WTC11 (cell line): ENCODE measurements around the gene PCNA. TPM values are rescaled to one million over a fixed set of nuclear protein-coding genes. Genes with fewer than 3 reads are reported as not detected.

Source experiments
- ATAC-seq: fragments of 200-7000 bp; cut with Tn5 transposase; 2 replicates; pipeline ENCODE4 v1.10.0; 2021; ENCODE audit warnings: mild to moderate bottlenecking, moderate library complexity
- CTCF ChIA-PET: fragments of 300-600 bp; sonication (Branson Sonifier 250); formaldehyde crosslinking; loops from one replicate; lab custom pipeline; 2021; ENCODE audit warnings: antibody characterized with exemption; lab: Charles Lee
- POLR2A ChIA-PET: fragments of 350-600 bp; sonication (Branson Sonifier 250); formaldehyde crosslinking; loops from one replicate; lab custom pipeline; 2021; ENCODE audit warnings: antibody characterized with exemption; lab: Charles Lee
- DNase-seq: peaks from one replicate; pipeline ENCODE4 v3.0.0; 2021; ENCODE audit warnings: low spot score
- H3K27ac Mint-ChIP-seq: 2 replicates; pipeline ENCODE4 v1.8.0; 2021; ENCODE audit warnings: mixed read lengths
- H3K27me3 Mint-ChIP-seq: 2 replicates; pipeline ENCODE4 v1.8.0; 2021; ENCODE audit warnings: low read depth, mild to moderate bottlenecking, moderate library complexity, mixed read lengths
- H3K36me3 Mint-ChIP-seq: 2 replicates; pipeline ENCODE4 v1.8.0; 2021; ENCODE audit warnings: mixed read lengths
- H3K4me1 Mint-ChIP-seq: 2 replicates; pipeline ENCODE4 v1.8.0; 2022; ENCODE audit warnings: mixed read lengths
- H3K4me3 Mint-ChIP-seq: 2 replicates; pipeline ENCODE4 v1.8.0; 2021; ENCODE audit warnings: mild to moderate bottlenecking, moderate library complexity, mixed read lengths
- H3K9me3 Mint-ChIP-seq: 2 replicates; pipeline ENCODE4 v1.8.0; 2021; ENCODE audit warnings: mixed read lengths
- ESRRA ChIP-seq: sonication (generic); formaldehyde crosslinking; IDR thresholded peaks from 2 replicates; pipeline ENCODE4 v1.8.1; 2022; ENCODE audit warnings: mild to moderate bottlenecking, missing genetic modification reagents, borderline replicate concordance
- GABPB1 ChIP-seq: sonication (generic); formaldehyde crosslinking; IDR thresholded peaks from 2 replicates; pipeline ENCODE4 v1.8.1; 2023; ENCODE audit warnings: mild to moderate bottlenecking, missing genetic modification reagents
- JUN ChIP-seq: sonication (generic); formaldehyde crosslinking; IDR thresholded peaks from 2 replicates; pipeline ENCODE4 v1.8.0; 2023; ENCODE audit warnings: mild to moderate bottlenecking, missing genetic modification reagents
- SOX15 ChIP-seq: fragments of 250-450 bp; sonication (Bioruptor Pico); IDR thresholded peaks from 2 replicates; pipeline ENCODE4 v1.9.0; 2021; ENCODE audit warnings: mild to moderate bottlenecking
- TP53 ChIP-seq: sonication (generic); formaldehyde crosslinking; IDR thresholded peaks from 2 replicates; pipeline ENCODE4 v1.8.1; 2023; ENCODE audit warnings: mild to moderate bottlenecking, missing genetic modification reagents
- ZNF138 ChIP-seq: sonication (generic); formaldehyde crosslinking; conservative IDR thresholded peaks from 2 replicates; pipeline ENCODE4 v1.8.1; 2022; ENCODE audit warnings: mild to moderate bottlenecking, moderate library complexity, missing genetic modification reagents
- ZNF219 ChIP-seq: sonication (generic); formaldehyde crosslinking; IDR thresholded peaks from 2 replicates; pipeline ENCODE4 v1.8.0; 2023; ENCODE audit warnings: missing genetic modification reagents, mild to moderate bottlenecking, borderline replicate concordance
- total RNA-seq: library from RNA; stranded (reverse); gene quantifications from 3 replicates; pipeline ENCODE4 v1.2.3, GENCODE V29; 2021
- TF ChIP-seq, protein P1 (sequence below): fragments of 250-450 bp; sonication (Bioruptor Pico); IDR thresholded peaks from 2 replicates; pipeline ENCODE4 v1.9.0; 2021; ENCODE audit warnings: mild to moderate bottlenecking
- TF ChIP-seq, protein P2 (sequence below): sonication (generic); formaldehyde crosslinking; IDR thresholded peaks from 2 replicates; pipeline ENCODE4 v1.8.1; 2023; ENCODE audit warnings: mild to moderate bottlenecking, missing genetic modification reagents, moderate library complexity
- TF ChIP-seq, protein P3 (sequence below): sonication (generic); formaldehyde crosslinking; IDR thresholded peaks from 2 replicates; pipeline ENCODE4 v1.8.1; 2023; ENCODE audit warnings: mild to moderate bottlenecking, missing genetic modification reagents
- TF ChIP-seq, protein P4 (sequence below): fragments of 250-450 bp; sonication (Bioruptor Pico); IDR thresholded peaks from 2 replicates; pipeline ENCODE4 v1.8.0; 2021; ENCODE audit warnings: mild to moderate bottlenecking
- TF ChIP-seq, protein P5 (sequence below): fragments of 250-450 bp; sonication (Bioruptor Pico); IDR thresholded peaks from 2 replicates; pipeline ENCODE4 v1.9.0; 2021; ENCODE audit warnings: mild to moderate bottlenecking
- TF ChIP-seq, protein P6 (sequence below): sonication (generic); formaldehyde crosslinking; IDR thresholded peaks from 2 replicates; pipeline ENCODE4 v1.8.1; 2023; ENCODE audit warnings: mild to moderate bottlenecking, moderate library complexity, missing genetic modification reagents
- TF ChIP-seq, protein P7 (sequence below): sonication (generic); formaldehyde crosslinking; conservative IDR thresholded peaks from 2 replicates; pipeline ENCODE4 v1.8.1; 2023; ENCODE audit warnings: mild to moderate bottlenecking, low read depth, missing genetic modification reagents, moderate library complexity

PCNA gene
- total RNA-seq, 1 experiment from 2014 or later = 262 TPM

DNA sequence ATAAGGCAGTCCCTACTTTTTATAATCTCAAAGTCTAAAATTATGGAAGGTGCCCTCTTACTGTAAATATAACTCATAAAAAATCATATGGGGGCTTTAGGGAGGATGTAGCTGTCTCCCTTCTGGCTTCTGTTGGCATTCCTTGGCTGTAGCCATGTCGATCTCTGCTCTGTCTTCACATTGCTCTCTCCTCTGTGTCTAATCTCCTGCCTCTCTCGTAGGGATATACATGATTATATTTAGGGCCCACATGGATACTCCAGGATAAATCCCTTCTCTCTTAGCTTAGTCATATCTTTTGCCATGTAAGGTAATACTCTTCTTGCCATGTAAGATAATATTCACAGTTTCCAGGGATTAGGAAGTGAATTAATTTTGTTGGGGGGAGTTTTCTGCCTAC is 35.6 kb upstream of the PCNA start (continued):
- TF ChIP-seq ZNF219 (CRISPR knock-in tag) = no peak

DNA sequence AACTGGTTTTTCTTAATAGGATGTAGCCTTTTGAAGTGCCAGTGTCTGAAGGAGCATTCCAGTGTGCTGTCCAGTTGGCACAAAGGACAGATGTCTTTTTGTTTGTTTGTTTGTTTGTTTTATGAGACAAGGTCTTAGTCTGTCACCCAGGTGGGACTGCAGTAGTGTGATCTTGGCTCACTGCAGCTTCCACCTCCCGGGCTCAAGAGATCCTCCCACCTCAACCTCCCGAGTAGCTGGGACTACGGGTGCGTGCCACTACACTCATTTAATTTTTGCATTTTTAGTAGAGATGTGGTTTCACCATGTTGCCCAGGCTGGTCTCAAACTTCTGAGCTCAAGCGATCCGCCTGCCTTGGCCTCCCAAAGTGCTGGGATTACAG is 34.8 kb upstream of the PCNA start:
- DNase-seq (no peak), ATAC-seq (no peak)
- TF ChIP-seq, protein P1, sequence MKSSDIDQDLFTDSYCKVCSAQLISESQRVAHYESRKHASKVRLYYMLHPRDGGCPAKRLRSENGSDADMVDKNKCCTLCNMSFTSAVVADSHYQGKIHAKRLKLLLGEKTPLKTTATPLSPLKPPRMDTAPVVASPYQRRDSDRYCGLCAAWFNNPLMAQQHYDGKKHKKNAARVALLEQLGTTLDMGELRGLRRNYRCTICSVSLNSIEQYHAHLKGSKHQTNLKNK (CRISPR knock-in tag) = no peak
- TF ChIP-seq ZNF138 (CRISPR knock-in tag) (no peak), ESRRA (CRISPR knock-in tag) (no peak)
- Mint-ChIP-seq H3K4me3 (no peak overlapping the region), H3K27me3 (no peaks in the 10 kb centered on the region), H3K9me3 (no peaks in the 10 kb centered on the region), H3K36me3 (no peaks in the 10 kb centered on the region), H3K27ac (peak overlapping the region; percentile 46; the same call in 1 of the 2 replicates), H3K4me1 (peaks cover 31% of the 10 kb centered on the region)
- POLR2A ChIA-PET = no interaction called here
- CTCF ChIA-PET = interaction anchor here (1.5 to 1.7 kb wide), 2 partner anchors 28 to 51 kb away, joined by 3 to 13 read pairs; partner anchors contain the start of gene CDS2

DNA sequence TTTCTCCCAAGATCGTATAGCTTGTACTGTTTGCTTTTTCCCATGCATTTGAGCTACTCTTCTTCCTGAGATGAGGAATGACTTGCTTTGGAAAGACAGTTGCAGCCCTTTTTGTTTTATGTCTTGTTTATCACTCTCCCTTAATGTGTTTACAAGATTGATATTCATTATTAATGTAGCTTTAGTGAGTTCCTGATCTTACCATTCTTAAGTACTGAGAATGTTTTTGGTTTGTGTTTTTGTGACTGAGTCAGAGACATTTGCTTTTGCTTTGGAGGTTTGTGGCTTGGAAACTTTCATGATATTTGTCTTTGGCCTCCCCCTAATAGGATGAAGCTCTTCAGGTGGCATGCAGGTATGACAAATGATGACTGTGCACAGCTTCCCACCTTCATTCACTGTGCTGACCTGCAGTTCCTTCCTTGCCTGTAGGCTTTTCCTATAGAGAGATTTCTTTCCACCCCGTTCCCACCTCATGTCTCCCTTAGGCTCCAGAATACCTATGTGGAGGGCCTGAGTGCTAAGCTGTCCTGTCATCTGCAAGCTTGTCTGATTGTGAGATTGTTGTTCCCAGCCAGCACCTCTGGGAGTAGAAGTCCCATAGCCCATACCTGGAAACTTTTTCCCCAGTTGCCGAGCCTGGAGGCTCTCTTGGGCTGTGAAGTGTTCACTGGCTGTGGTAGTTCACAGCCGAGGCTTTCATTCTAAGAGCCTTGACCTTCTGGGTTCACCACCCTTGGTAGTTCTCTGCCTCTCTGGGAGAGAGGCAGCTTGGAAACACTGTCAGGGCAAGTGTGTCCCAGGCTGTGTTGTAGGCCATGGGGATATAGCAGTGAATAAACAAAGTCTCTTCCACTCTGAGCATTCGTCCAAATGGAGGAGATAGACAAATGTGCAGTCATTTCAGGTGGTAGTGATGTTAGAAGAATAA is 34.1 kb upstream of the PCNA start:
- peaks cover 31% of the 10 kb centered on the region for H3K4me1 Mint-ChIP-seq
- no peaks in the 10 kb centered on the region for H3K36me3 Mint-ChIP-seq
- no peak overlapping the region for H3K4me3 Mint-ChIP-seq
- ChIA-PET POLR2A (no interaction called here), CTCF (interaction anchor here (0.9 to 1.7 kb wide), 4 partner anchors 27 to 52 kb away, joined by 3 to 13 read pairs (median 4); partner anchors contain the start of gene CDS2)
- H3K27me3 Mint-ChIP-seq = no peaks in the 10 kb centered on the region
- TF ChIP-seq GABPB1 (CRISPR knock-in tag) (no peak), JUN (no peak), TP53 (CRISPR knock-in tag) (no peak), SOX15 (no peak)
- TF ChIP-seq, protein P2, sequence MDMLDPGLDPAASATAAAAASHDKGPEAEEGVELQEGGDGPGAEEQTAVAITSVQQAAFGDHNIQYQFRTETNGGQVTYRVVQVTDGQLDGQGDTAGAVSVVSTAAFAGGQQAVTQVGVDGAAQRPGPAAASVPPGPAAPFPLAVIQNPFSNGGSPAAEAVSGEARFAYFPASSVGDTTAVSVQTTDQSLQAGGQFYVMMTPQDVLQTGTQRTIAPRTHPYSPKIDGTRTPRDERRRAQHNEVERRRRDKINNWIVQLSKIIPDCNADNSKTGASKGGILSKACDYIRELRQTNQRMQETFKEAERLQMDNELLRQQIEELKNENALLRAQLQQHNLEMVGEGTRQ = no peak
- TF ChIP-seq, protein P3, sequence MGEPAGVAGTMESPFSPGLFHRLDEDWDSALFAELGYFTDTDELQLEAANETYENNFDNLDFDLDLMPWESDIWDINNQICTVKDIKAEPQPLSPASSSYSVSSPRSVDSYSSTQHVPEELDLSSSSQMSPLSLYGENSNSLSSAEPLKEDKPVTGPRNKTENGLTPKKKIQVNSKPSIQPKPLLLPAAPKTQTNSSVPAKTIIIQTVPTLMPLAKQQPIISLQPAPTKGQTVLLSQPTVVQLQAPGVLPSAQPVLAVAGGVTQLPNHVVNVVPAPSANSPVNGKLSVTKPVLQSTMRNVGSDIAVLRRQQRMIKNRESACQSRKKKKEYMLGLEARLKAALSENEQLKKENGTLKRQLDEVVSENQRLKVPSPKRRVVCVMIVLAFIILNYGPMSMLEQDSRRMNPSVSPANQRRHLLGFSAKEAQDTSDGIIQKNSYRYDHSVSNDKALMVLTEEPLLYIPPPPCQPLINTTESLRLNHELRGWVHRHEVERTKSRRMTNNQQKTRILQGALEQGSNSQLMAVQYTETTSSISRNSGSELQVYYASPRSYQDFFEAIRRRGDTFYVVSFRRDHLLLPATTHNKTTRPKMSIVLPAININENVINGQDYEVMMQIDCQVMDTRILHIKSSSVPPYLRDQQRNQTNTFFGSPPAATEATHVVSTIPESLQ (CRISPR knock-in tag) = no peak
- TF ChIP-seq, protein P4, sequence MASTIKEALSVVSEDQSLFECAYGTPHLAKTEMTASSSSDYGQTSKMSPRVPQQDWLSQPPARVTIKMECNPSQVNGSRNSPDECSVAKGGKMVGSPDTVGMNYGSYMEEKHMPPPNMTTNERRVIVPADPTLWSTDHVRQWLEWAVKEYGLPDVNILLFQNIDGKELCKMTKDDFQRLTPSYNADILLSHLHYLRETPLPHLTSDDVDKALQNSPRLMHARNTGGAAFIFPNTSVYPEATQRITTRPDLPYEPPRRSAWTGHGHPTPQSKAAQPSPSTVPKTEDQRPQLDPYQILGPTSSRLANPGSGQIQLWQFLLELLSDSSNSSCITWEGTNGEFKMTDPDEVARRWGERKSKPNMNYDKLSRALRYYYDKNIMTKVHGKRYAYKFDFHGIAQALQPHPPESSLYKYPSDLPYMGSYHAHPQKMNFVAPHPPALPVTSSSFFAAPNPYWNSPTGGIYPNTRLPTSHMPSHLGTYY (CRISPR knock-in tag) = no peak
- TF ChIP-seq, protein P5, sequence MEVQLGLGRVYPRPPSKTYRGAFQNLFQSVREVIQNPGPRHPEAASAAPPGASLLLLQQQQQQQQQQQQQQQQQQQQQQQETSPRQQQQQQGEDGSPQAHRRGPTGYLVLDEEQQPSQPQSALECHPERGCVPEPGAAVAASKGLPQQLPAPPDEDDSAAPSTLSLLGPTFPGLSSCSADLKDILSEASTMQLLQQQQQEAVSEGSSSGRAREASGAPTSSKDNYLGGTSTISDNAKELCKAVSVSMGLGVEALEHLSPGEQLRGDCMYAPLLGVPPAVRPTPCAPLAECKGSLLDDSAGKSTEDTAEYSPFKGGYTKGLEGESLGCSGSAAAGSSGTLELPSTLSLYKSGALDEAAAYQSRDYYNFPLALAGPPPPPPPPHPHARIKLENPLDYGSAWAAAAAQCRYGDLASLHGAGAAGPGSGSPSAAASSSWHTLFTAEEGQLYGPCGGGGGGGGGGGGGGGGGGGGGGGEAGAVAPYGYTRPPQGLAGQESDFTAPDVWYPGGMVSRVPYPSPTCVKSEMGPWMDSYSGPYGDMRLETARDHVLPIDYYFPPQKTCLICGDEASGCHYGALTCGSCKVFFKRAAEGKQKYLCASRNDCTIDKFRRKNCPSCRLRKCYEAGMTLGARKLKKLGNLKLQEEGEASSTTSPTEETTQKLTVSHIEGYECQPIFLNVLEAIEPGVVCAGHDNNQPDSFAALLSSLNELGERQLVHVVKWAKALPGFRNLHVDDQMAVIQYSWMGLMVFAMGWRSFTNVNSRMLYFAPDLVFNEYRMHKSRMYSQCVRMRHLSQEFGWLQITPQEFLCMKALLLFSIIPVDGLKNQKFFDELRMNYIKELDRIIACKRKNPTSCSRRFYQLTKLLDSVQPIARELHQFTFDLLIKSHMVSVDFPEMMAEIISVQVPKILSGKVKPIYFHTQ (CRISPR knock-in tag) = no peak
- TF ChIP-seq, protein P6, sequence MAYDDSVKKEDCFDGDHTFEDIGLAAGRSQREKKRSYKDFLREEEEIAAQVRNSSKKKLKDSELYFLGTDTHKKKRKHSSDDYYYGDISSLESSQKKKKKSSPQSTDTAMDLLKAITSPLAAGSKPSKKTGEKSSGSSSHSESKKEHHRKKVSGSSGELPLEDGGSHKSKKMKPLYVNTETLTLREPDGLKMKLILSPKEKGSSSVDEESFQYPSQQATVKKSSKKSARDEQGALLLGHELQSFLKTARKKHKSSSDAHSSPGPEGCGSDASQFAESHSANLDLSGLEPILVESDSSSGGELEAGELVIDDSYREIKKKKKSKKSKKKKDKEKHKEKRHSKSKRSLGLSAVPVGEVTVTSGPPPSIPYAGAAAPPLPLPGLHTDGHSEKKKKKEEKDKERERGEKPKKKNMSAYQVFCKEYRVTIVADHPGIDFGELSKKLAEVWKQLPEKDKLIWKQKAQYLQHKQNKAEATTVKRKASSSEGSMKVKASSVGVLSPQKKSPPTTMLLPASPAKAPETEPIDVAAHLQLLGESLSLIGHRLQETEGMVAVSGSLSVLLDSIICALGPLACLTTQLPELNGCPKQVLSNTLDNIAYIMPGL (CRISPR knock-in tag) = no peak
- TF ChIP-seq, protein P7, sequence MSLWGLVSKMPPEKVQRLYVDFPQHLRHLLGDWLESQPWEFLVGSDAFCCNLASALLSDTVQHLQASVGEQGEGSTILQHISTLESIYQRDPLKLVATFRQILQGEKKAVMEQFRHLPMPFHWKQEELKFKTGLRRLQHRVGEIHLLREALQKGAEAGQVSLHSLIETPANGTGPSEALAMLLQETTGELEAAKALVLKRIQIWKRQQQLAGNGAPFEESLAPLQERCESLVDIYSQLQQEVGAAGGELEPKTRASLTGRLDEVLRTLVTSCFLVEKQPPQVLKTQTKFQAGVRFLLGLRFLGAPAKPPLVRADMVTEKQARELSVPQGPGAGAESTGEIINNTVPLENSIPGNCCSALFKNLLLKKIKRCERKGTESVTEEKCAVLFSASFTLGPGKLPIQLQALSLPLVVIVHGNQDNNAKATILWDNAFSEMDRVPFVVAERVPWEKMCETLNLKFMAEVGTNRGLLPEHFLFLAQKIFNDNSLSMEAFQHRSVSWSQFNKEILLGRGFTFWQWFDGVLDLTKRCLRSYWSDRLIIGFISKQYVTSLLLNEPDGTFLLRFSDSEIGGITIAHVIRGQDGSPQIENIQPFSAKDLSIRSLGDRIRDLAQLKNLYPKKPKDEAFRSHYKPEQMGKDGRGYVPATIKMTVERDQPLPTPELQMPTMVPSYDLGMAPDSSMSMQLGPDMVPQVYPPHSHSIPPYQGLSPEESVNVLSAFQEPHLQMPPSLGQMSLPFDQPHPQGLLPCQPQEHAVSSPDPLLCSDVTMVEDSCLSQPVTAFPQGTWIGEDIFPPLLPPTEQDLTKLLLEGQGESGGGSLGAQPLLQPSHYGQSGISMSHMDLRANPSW (CRISPR knock-in tag) = no peak
- ATAC-seq (peak; percentile 53), DNase-seq (no peak)
- H3K27ac Mint-ChIP-seq = peak overlapping the region; percentile 46
- no peaks in the 10 kb centered on the region for H3K9me3 Mint-ChIP-seq
